H1 (cell line): ENCODE data around the gene JMJD1C. TPM values are rescaled to one million over a fixed set of nuclear protein-coding genes. Genes with fewer than 3 reads are reported as not detected.

ENCODE experiments used
- CBX8 ChIP-seq: fragments of 300-800, 300-1000 bp; sonication (generic); IDR thresholded peaks from 2 replicates; pipeline ENCODE4 v1.7.1; 2016; ENCODE audit warnings: low read depth, low read length, borderline replicate concordance
- CHD1 ChIP-seq: IDR thresholded peaks from 2 replicates; pipeline ENCODE4 v1.6.1; 2012; ENCODE audit warnings: low read depth, low read length, improper control_type of control experiment
- CTBP2 ChIP-seq: IDR thresholded peaks from 2 replicates; pipeline ENCODE4 v1.7.0; 2011; ENCODE audit warnings: borderline replicate concordance, mild to moderate bottlenecking, moderate library complexity, mixed read lengths, low read length; ENCODE audit not compliant: insufficient read depth, insufficient read length
- JUND ChIP-seq: IDR thresholded peaks from 2 replicates; pipeline ENCODE4 v1.6.1; 2011; ENCODE audit warnings: mild to moderate bottlenecking, improper control_type of control experiment, low read length
- NRF1 ChIP-seq: IDR thresholded peaks from 2 replicates; pipeline ENCODE4 v1.6.1; 2011; ENCODE audit warnings: mild to moderate bottlenecking, low read depth, low read length, improper control_type of control experiment
- RBBP5 ChIP-seq: IDR thresholded peaks from 2 replicates; pipeline ENCODE4 v1.7.1; 2012; ENCODE audit warnings: low read depth, mild to moderate bottlenecking, inconsistent platforms, low read length, moderate library complexity, borderline replicate concordance
- polyA plus RNA-seq, 7 experiments: library from polyadenylated mRNA; depleted of rRNA in 3 of 7; stranded (reverse) in 5 of 7; unstranded in 2 of 7; fragments of >200 nt in 5 of 7; fragments of 200-250 nt in 2 of 7; gene quantifications; 1 replicate in 5 of 7; 2 replicates in 1 of 7; 4 replicates in 1 of 7; pipeline versions ENCODE4 v1.2.1 to v1.2.3, GENCODE V29; 2011 to 2013; ENCODE audit warnings: missing spikeins in 2 of 7, mixed read lengths in 2 of 7
- total RNA-seq: library from RNA; stranded (reverse); fragmentation: NEBNext Ultra II Directional; extraction: Animal tissue kit (Norgen Biotek cat#: 25700); gene quantifications from 2 replicates; pipeline ENCODE4 v1.2.1, GENCODE V29; 2021

Gene JMJD1C
- total and polyA plus RNA-seq, 2 of the 8 experiments (the other 6 are each of a cell fraction or from before 2014, with no cell fraction given) = 54.5 to 210 TPM

- TF ChIP-seq CBX8 (no peak), NRF1 (no peak), JUND (no peak), RBBP5 (no peak), CTBP2 (no peak), CHD1 (no peak)
These were observed 296.8 kb downstream of the JMJD1C start (continued) for GRCh38 chr10:63168821-63169462.
